ENCODE measurements around the gene ARHGAP4.

DNA sequence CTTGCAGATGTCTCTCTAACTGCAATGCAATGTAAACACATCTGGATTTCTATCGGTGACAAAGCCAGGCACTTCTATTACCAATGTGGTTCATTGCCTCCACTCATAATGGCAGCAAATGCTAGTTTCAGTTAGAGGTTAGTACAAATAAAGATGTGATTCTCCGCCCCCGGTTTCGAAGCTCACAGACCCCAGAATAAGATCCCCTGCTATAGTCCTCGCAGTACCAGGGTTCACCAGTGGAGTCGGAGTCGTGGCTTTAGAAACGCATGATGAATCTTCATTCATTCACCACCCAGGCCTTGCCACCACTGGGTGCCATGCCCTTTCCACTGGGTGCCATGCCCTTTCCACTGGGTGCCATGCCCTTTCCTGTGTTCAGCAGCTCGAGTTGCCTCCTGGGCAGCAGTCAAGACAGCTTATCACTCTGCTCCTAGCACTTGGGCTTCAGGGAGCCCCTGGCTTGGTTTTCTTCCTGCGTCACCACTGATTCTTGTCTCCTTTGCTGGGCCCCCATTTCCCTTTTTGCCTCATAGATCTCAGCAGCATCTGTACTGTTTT lies 12.2 kb upstream of the ARHGAP4 start:
- TF ChIP-seq, protein P1, sequence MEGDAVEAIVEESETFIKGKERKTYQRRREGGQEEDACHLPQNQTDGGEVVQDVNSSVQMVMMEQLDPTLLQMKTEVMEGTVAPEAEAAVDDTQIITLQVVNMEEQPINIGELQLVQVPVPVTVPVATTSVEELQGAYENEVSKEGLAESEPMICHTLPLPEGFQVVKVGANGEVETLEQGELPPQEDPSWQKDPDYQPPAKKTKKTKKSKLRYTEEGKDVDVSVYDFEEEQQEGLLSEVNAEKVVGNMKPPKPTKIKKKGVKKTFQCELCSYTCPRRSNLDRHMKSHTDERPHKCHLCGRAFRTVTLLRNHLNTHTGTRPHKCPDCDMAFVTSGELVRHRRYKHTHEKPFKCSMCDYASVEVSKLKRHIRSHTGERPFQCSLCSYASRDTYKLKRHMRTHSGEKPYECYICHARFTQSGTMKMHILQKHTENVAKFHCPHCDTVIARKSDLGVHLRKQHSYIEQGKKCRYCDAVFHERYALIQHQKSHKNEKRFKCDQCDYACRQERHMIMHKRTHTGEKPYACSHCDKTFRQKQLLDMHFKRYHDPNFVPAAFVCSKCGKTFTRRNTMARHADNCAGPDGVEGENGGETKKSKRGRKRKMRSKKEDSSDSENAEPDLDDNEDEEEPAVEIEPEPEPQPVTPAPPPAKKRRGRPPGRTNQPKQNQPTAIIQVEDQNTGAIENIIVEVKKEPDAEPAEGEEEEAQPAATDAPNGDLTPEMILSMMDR (IDR thresholded peaks at IDR 0.05): no peak
- TF ChIP-seq POLR2A (IDR thresholded peaks at IDR 0.05) (no peak), EP300 (IDR thresholded peaks at IDR 0.05) (no peak)

All from tibial nerve (tissue), 4 donors.